Hippocampal formation (tissue), 2 donors: ENCODE data around the gene COX7B2.
A peak's percentile ranks its signal among the peaks of the same experiment; 100 is the strongest.

Source experiments
- DNase-seq, 2 donors: peaks; one replicate each; lab custom pipeline; 2025; lab: John Stamatoyannopoulos, UW

The COX7B2 gene

GRCh38 chr4:46889410-46889809 lies 19.6 kb downstream of the COX7B2 start:
- DNase-seq: no peak

GRCh38 chr4:46886711-46887110 lies 22.3 kb downstream of the COX7B2 start:
- DNase-seq: no peak

- DNase-seq: no peak
These were observed 30.4 kb downstream of the COX7B2 start for GRCh38 chr4:46878641-46879040.

GRCh38 chr4:46874811-46875210 lies 34.2 kb downstream of the COX7B2 start:
- no peak for DNase-seq

GRCh38 chr4:46870411-46870810 lies 38.6 kb downstream of the COX7B2 start:
- DNase-seq: no peak

GRCh38 chr4:46856333-46856732 lies 52.7 kb downstream of the COX7B2 start:
- no peak for DNase-seq

GRCh38 chr4:46852800-46853199 lies 56.2 kb downstream of the COX7B2 start:
- no peak for DNase-seq

- DNase-seq: no peak
These were observed 59.0 kb downstream of the COX7B2 start for GRCh38 chr4:46850026-46850425.

- peak in 1 of 2 donors; percentile 55 for DNase-seq
These were observed 64.6 kb downstream of the COX7B2 start for GRCh38 chr4:46844325-46844917.

- peak in 1 of 2 donors; percentile 11 for DNase-seq
These were observed 69.9 kb downstream of the COX7B2 start for GRCh38 chr4:46839128-46839527.

- DNase-seq: no peak
These were observed 71.4 kb downstream of the COX7B2 start for GRCh38 chr4:46837639-46838038.

GRCh38 chr4:46836584-46836983 lies 72.5 kb downstream of the COX7B2 start:
- DNase-seq: no peak

- no peak for DNase-seq
These were observed 78.0 kb downstream of the COX7B2 start for GRCh38 chr4:46830971-46831454.

GRCh38 chr4:46820154-46820553 lies 88.9 kb downstream of the COX7B2 start:
- no peak for DNase-seq

GRCh38 chr4:46819095-46819494 lies 90.0 kb downstream of the COX7B2 start:
- no peak for DNase-seq

GRCh38 chr4:46818604-46819003 lies 90.4 kb downstream of the COX7B2 start:
- no peak for DNase-seq

- no peak for DNase-seq
These were observed 91.2 kb downstream of the COX7B2 start for GRCh38 chr4:46817806-46818205.

GRCh38 chr4:46804781-46805413 lies 104.1 kb downstream of the COX7B2 start:
- no peak for DNase-seq

- no peak for DNase-seq
These were observed 116.0 kb downstream of the COX7B2 start for GRCh38 chr4:46793036-46793435.

- DNase-seq: no peak
These were observed 127.5 kb downstream of the COX7B2 start for GRCh38 chr4:46781434-46782092.

GRCh38 chr4:46765465-46765864 lies 143.6 kb downstream of the COX7B2 start:
- DNase-seq: no peak

- no peak for DNase-seq
These were observed 179.0 kb downstream of the COX7B2 start for GRCh38 chr4:46730075-46730474.

- no peak for DNase-seq
These were observed 189.0 kb downstream of the COX7B2 start for GRCh38 chr4:46720055-46720454.
